GM10847 (cell line): ENCODE data around the gene HACD4.

Experiments
- POLR2A ChIP-seq: IDR thresholded peaks from 2 replicates; pipeline ENCODE4 v1.6.1; 2011; ENCODE audit not compliant: insufficient read length; ENCODE audit errors: extremely low read depth

HACD4 gene

GRCh38 chr9:21031091-21031807 lies at the start of gene HACD4:
Gene HACD4, minus strand, starts transcription at chr9:21031640. Its CDS starts 50 bp downstream, at chr9:21031590.
- peak; percentile 27 for TF ChIP-seq POLR2A

GRCh38 chr9:21080793-21081192 lies 49.4 kb upstream of the HACD4 start:
- TF ChIP-seq POLR2A: no peak

GRCh38 chr9:21078702-21079101 lies 47.3 kb upstream of the HACD4 start:
- no peak for TF ChIP-seq POLR2A

- TF ChIP-seq POLR2A: no peak
Observed at GRCh38 chr9:21077781-21078180, 46.3 kb upstream of the HACD4 start, which contains the start of gene IFNB1. Gene IFNB1, minus strand, starts transcription at chr9:21077942. Its CDS starts 73 bp downstream, at chr9:21077869.

- TF ChIP-seq POLR2A: no peak
Observed at GRCh38 chr9:21075484-21075883, 44.0 kb upstream of the HACD4 start.

- TF ChIP-seq POLR2A: no peak
Observed at GRCh38 chr9:21070906-21071305, 39.5 kb upstream of the HACD4 start.

GRCh38 chr9:21070171-21070571 lies 38.7 kb upstream of the HACD4 start:
- no peak for TF ChIP-seq POLR2A

- no peak for TF ChIP-seq POLR2A
Observed at GRCh38 chr9:21060919-21061561, 29.6 kb upstream of the HACD4 start.

GRCh38 chr9:21056931-21057330 lies 25.5 kb upstream of the HACD4 start:
- no peak for TF ChIP-seq POLR2A

GRCh38 chr9:21053851-21054250 lies 22.4 kb upstream of the HACD4 start:
- no peak for TF ChIP-seq POLR2A

- TF ChIP-seq POLR2A: no peak
Observed at GRCh38 chr9:21047281-21047691, 15.8 kb upstream of the HACD4 start.

- TF ChIP-seq POLR2A: no peak
Observed at GRCh38 chr9:21043841-21044240, 12.4 kb upstream of the HACD4 start.

GRCh38 chr9:21042466-21042865 lies 11.0 kb upstream of the HACD4 start:
- no peak for TF ChIP-seq POLR2A

GRCh38 chr9:21039302-21039701 lies 7.9 kb upstream of the HACD4 start:
- TF ChIP-seq POLR2A: no peak

GRCh38 chr9:21037278-21037677 lies 5.8 kb upstream of the HACD4 start:
- no peak for TF ChIP-seq POLR2A

- no peak for TF ChIP-seq POLR2A
Observed at GRCh38 chr9:21031808-21032183, 356 bp upstream of the HACD4 start.
